Right kidney (tissue), 1 donor: ENCODE measurements around the gene CD74.

Source experiments
- DNase-seq: peaks from one replicate; pipeline ENCODE4 v3.0.0-alpha.2; 2016

CD74 gene

GRCh38 chr5:150363185-150363584, 49.5 kb downstream of the CD74 start:
- no peak for DNase-seq

GRCh38 chr5:150361301-150361700, 51.4 kb downstream of the CD74 start:
- DNase-seq: no peak

- no peak for DNase-seq
These were observed 54.2 kb downstream of the CD74 start for GRCh38 chr5:150358261-150359095.

- peak; percentile 90 for DNase-seq
These were observed 55.1 kb downstream of the CD74 start, which contains the start of gene TCOF1 for GRCh38 chr5:150357326-150358260. TCOF1 (plus strand) TSS chr5:150357697; CDS start chr5:150357747, 50 bp downstream.

GRCh38 chr5:150356575-150357294, 56.0 kb downstream of the CD74 start:
- DNase-seq: no peak

GRCh38 chr5:150355791-150356190, 56.9 kb downstream of the CD74 start:
- DNase-seq: no peak

GRCh38 chr5:150353032-150353675, 59.6 kb downstream of the CD74 start:
- DNase-seq: no peak

- DNase-seq: no peak
These were observed 60.3 kb downstream of the CD74 start for GRCh38 chr5:150352244-150353031.
